ENCODE results near the gene RAB31.

DNA sequence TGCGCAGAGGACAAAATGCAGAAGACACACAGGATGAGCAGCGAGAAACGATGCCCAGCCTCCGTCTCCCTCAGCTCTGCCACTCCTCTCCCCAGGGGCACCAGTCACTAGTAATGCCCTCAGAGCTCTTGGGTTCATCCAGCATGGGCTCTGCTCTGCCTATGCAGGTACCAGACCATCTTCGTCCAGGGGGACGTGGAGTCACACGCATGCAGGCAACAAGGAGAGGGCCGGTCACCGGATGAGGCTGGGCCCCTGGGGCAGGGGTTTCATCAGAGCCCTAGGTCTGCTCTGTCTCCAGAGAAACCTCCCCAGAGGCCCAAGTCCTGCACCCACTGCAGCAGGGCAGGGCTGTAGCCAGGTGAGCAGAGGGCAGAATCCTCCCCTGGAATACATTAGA, 23.9 kb downstream of the RAB31 start:
- TF ChIP-seq, protein P1, sequence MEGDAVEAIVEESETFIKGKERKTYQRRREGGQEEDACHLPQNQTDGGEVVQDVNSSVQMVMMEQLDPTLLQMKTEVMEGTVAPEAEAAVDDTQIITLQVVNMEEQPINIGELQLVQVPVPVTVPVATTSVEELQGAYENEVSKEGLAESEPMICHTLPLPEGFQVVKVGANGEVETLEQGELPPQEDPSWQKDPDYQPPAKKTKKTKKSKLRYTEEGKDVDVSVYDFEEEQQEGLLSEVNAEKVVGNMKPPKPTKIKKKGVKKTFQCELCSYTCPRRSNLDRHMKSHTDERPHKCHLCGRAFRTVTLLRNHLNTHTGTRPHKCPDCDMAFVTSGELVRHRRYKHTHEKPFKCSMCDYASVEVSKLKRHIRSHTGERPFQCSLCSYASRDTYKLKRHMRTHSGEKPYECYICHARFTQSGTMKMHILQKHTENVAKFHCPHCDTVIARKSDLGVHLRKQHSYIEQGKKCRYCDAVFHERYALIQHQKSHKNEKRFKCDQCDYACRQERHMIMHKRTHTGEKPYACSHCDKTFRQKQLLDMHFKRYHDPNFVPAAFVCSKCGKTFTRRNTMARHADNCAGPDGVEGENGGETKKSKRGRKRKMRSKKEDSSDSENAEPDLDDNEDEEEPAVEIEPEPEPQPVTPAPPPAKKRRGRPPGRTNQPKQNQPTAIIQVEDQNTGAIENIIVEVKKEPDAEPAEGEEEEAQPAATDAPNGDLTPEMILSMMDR (IDR thresholded peaks at IDR 0.05; ENCODE audit: poor library complexity) = no peak
- TF ChIP-seq EZH2 (IDR thresholded peaks at IDR 0.05; ENCODE audit: borderline replicate concordance) (no peak), EZH2phosphoT487 (IDR thresholded peaks at IDR 0.05; ENCODE audit: low read depth, severe bottlenecking, unreplicated experiment) (no peak)
